Gastroesophageal sphincter (tissue), 4 donors: ENCODE results near the gene HDDC3. TPM values are rescaled to one million over a fixed set of nuclear protein-coding genes. Genes with fewer than 3 reads are reported as not detected.

Source experiments
- ATAC-seq: fragments of 150-250 bp; one replicate; pipeline ENCODE4 v1.9.1; 2016; ENCODE audit warnings: mild to moderate bottlenecking, moderate library complexity
- H3K27ac ChIP-seq, 4 donors: fragments of 200-600 bp; sonication (generic) in 3 of 4; 1 replicate in 3 of 4; 2 replicates in 1 of 4; pipeline ENCODE4 v1.5.1; 2016 to 2019
- H3K27me3 ChIP-seq: fragments of 200-600 bp; sonication (generic); one replicate; pipeline ENCODE4 v1.5.1; 2019
- H3K36me3 ChIP-seq, 2 donors: fragments of 200-600 bp; sonication (generic); one replicate each; pipeline ENCODE4 v1.5.1; 2019; ENCODE audit warnings: control low read depth in 1 of 2
- H3K4me1 ChIP-seq, 3 donors: fragments of 200-600 bp; sonication (generic); 1 replicate in 2 of 3; 2 replicates in 1 of 3; pipeline ENCODE4 v1.5.1; 2016 to 2019; ENCODE audit warnings: control low read depth in 2 of 3
- H3K4me3 ChIP-seq, 2 donors: fragments of 200-600 bp; sonication (generic); one replicate each; pipeline ENCODE4 v1.5.1; 2019; ENCODE audit warnings: mild to moderate bottlenecking in 1 of 2, moderate library complexity in 1 of 2
- H3K9me3 ChIP-seq, 3 donors: fragments of 200-600 bp; sonication (generic); one replicate each; pipeline ENCODE4 v1.5.1; 2017 to 2019; ENCODE audit warnings: control low read depth in 2 of 3
- CTCF ChIP-seq, 4 experiments: fragments of 200-600 bp in 2 of 4; fragments of 450-650 bp in 2 of 4; sonication (generic) in 1 of 4; IDR thresholded peaks; one replicate each; pipeline ENCODE4 v1.5.1; 2017 to 2019; ENCODE audit warnings: antibody characterized with exemption in 4 of 4, mild to moderate bottlenecking in 2 of 4, moderate library complexity in 2 of 4
- EP300 ChIP-seq: sonication (generic); formaldehyde crosslinking; IDR thresholded peaks from one replicate; pipeline ENCODE4 v1.6.1; 2017; ENCODE audit warnings: antibody characterized with exemption, mild to moderate bottlenecking
- POLR2A ChIP-seq, 2 donors: fragments of 450-650 bp; IDR thresholded peaks; one replicate each; pipeline ENCODE4 v1.6.1; 2017; ENCODE audit warnings: antibody characterized with exemption in 2 of 2, mild to moderate bottlenecking in 2 of 2, moderate library complexity in 1 of 2
- POLR2AphosphoS5 ChIP-seq: sonication (generic); formaldehyde crosslinking; IDR thresholded peaks from one replicate; pipeline ENCODE4 v1.6.1; 2017; ENCODE audit warnings: antibody characterized with exemption
- WGBS, 2 donors: methylation state at CpG; one replicate each; pipeline ENCODE4 v1.1.5; 2018; ENCODE audit warnings: low coverage in 1 of 2; 5-methylcytosine and 5-hydroxymethylcytosine counted together
- total RNA-seq, 4 donors: library from RNA; depleted of rRNA; stranded (reverse); fragments of >200 nt; gene quantifications; one replicate each; pipeline ENCODE4 v1.1.0, GENCODE V29; 2016

HDDC3 gene
- total RNA-seq, 4 donors from 2014 or later: 5.9 to 17.1 (median 8.3) TPM

GRCh38 chr15:90962021-90962420 is 29.7 kb upstream of the HDDC3 start:
- no peak for ATAC-seq
- H3K36me3 ChIP-seq: peaks cover 0 to 63% of the 10 kb centered on the region in 2 donors
- no peak overlapping the region for H3K27ac ChIP-seq
- no peaks in the 10 kb centered on the region for H3K9me3 ChIP-seq
- no peaks in the 10 kb centered on the region for H3K27me3 ChIP-seq
- no peak overlapping the region for H3K4me3 ChIP-seq
- TF ChIP-seq POLR2A (IDR thresholded peaks at IDR 0.05): no peak
- no peak for TF ChIP-seq POLR2AphosphoS5
- TF ChIP-seq EP300: no peak
- TF ChIP-seq CTCF (IDR thresholded peaks at IDR 0.05): no peak
- H3K4me1 ChIP-seq: peaks cover 0 to 43% (median 7%) of the 10 kb centered on the region in 3 donors
- WGBS, 2 donors: 79 to 88% methylated on average over 4 of the region's 4 CpGs

- Histone ChIP-seq H3K4me3 (no peak overlapping the region), H3K9me3 (no peaks in the 10 kb centered on the region), H3K27ac (peak overlapping the region in 3 of 4 donors; percentile 67 to 85 (median 84)), H3K4me1 (peaks cover under 1 to 57% (median 13%) of the 10 kb centered on the region in 3 donors), H3K27me3 (no peaks in the 10 kb centered on the region), H3K36me3 (peaks cover 0 to 48% of the 10 kb centered on the region in 2 donors)
- no peak for TF ChIP-seq POLR2AphosphoS5
- TF ChIP-seq POLR2A (IDR thresholded peaks at IDR 0.05): no peak
- TF ChIP-seq CTCF (IDR thresholded peaks at IDR 0.05): no peak
- no peak for TF ChIP-seq EP300
- no peak for ATAC-seq
- 66% methylated on average over 14 of the region's 20 CpGs; no CpG with 5 or more reads in 1 of the 2 donors for WGBS, 2 donors
These were observed 28.1 kb upstream of the HDDC3 start for GRCh38 chr15:90960298-90961091.

- peaks cover 0 to 45% of the 10 kb centered on the region in 2 donors for H3K36me3 ChIP-seq
- peak; percentile 49 for ATAC-seq
- H3K4me3 ChIP-seq: no peak overlapping the region
- H3K27me3 ChIP-seq: no peaks in the 10 kb centered on the region
- WGBS, 2 donors: 53% methylated on average over 2 of the region's 5 CpGs; no CpG with 5 or more reads in 1 of the 2 donors
- H3K9me3 ChIP-seq: no peaks in the 10 kb centered on the region
- H3K4me1 ChIP-seq: peaks cover 2 to 61% (median 16%) of the 10 kb centered on the region in 3 donors
- H3K27ac ChIP-seq: peak overlapping the region in 3 of 4 donors; percentile 67 to 85 (median 84)
- TF ChIP-seq POLR2AphosphoS5 (peak; percentile 46), EP300 (no peak)
These were observed 27.5 kb upstream of the HDDC3 start for GRCh38 chr15:90959894-90960293.

GRCh38 chr15:90959028-90959595 is 26.8 kb upstream of the HDDC3 start:
- Histone ChIP-seq H3K27ac (peak overlapping the region in 3 of 4 donors; percentile 67 to 85 (median 84)), H3K27me3 (no peaks in the 10 kb centered on the region), H3K4me1 (peaks cover 2 to 66% (median 16%) of the 10 kb centered on the region in 3 donors), H3K36me3 (peaks cover 0 to 41% of the 10 kb centered on the region in 2 donors), H3K9me3 (no peaks in the 10 kb centered on the region), H3K4me3 (no peak overlapping the region)
- TF ChIP-seq POLR2AphosphoS5: no peak
- no peak for TF ChIP-seq EP300
- ATAC-seq: no peak
- 76 to 100% methylated on average over 1 to 5 of the region's 8 CpGs for WGBS, 2 donors

- no peak for ATAC-seq
- Histone ChIP-seq H3K4me1 (peaks cover 2 to 66% (median 16%) of the 10 kb centered on the region in 3 donors), H3K36me3 (peaks cover 0 to 41% of the 10 kb centered on the region in 2 donors), H3K27me3 (no peaks in the 10 kb centered on the region), H3K9me3 (no peaks in the 10 kb centered on the region), H3K27ac (peak overlapping the region in 3 of 4 donors; percentile 39 to 85 (median 84)), H3K4me3 (peak overlapping the region; percentile 77 to 91)
- no peak for TF ChIP-seq EP300
- TF ChIP-seq POLR2A (IDR thresholded peaks at IDR 0.05): no peak
- no peak for TF ChIP-seq CTCF (IDR thresholded peaks at IDR 0.05)
- TF ChIP-seq POLR2AphosphoS5: no peak
- WGBS, 2 donors: 44 to 80% methylated on average over 1 to 3 of the region's 6 CpGs
These were observed 25.4 kb upstream of the HDDC3 start for GRCh38 chr15:90957791-90958190.
